EH (cell line): ENCODE data around the gene LIX1.
"Not testable (repeated sequence)": the region's sequence is repeated elsewhere in the genome, so short reads cannot be mapped to it uniquely, and the experiment has no call there.

ENCODE experiments used
- DNase-seq: peaks from one replicate; pipeline ENCODE4 v3.0.0-alpha.2; 2015; ENCODE audit warnings: low read depth

The LIX1 gene

DNA sequence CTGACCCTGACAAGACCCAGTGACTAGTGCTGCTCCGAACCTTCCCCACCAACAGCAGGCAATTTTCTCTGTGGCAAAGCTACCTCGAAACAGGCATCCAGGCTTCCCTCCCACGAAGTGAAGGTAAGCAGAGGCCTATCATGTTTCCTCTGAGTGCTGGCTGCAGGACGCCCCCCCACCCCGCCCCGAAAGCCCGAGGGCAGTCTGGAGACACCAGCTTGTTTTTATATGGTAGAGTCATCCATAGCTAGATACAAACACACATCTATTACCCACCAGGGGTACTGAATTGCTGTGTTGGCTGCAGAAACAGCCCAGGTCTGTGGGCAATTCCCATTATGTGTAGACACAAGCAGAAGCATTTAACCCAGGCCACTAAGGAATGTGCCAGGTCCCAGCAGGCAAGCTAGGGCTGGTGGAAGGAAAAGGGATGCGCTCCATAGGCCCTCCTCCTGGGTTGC, 40.4 kb downstream of the LIX1 start:
- DNase-seq = no peak

DNA sequence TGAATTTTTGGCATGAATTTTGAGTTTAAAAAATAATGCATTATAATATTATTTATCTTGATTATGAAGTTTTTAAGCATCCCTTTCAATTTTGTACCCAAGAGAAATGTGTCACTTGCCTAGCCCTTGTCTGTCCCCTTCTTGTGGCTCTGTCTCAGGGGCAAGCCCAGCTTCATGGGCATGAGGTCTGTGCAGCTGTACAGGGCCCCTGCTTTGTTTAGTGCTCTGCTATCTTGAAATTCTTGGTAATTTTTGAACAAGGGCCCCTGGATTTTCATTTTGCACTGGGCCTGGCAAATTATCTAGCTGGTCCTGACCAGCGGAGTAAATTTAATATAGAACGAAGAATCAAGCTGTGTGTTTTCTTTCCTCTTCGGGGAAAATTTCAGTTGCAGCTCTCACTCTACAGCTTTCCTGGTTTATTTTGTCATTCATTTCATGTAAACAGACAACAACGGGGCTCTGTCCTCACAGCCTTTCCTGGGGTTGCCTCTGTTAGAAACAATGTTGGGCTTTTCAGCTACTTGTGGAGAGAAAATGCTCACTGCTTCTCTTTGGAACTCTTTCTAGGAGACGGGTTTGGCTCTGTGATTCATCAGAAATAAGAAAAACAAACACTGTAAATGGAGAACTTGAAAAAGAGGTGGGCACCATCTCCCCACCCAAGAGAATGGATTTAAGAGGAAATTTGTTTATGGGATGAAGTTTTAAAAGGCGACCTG, 41.1 kb downstream of the LIX1 start:
- DNase-seq = no peak

DNA sequence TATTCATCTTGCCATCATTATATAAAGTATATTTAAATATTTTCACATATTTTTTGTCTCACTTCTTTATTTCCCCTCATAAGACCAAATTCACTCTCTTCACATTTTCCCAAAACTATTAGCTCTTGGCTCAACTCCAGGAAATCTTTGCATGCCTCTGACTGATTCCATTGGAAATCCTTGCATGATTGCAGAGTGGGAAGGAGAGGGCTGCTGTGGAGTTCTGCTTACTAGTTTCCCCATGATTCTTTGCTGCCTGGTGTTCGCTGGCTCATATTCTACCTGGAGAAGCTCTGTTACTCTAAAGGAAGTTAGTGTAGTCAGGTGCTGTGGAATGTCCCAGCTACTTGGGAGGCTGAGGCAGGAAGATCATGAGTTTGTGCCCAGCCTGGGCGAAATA, 41.9 kb downstream of the LIX1 start:
- peak; percentile 28 for DNase-seq

DNA sequence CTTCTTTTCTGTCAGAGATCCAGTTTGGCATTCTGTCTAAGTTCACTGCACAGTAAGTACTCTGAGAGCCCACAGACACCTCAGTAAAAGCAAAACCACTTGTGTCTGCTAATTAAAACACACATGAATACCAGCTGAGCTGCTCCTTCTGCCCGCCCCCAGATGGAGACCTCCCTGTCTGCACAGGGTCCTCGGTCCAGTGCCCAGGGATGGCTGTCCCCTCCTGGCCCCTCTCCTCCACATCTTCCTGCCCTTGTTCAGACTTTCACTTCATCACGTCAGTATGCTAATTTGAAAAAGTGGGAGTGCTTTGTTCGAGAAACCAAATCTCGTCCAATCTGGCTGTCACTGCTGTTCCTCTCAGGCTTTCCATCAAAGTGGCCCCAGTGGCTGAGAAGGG, 43.5 kb downstream of the LIX1 start:
- no peak for DNase-seq

DNA sequence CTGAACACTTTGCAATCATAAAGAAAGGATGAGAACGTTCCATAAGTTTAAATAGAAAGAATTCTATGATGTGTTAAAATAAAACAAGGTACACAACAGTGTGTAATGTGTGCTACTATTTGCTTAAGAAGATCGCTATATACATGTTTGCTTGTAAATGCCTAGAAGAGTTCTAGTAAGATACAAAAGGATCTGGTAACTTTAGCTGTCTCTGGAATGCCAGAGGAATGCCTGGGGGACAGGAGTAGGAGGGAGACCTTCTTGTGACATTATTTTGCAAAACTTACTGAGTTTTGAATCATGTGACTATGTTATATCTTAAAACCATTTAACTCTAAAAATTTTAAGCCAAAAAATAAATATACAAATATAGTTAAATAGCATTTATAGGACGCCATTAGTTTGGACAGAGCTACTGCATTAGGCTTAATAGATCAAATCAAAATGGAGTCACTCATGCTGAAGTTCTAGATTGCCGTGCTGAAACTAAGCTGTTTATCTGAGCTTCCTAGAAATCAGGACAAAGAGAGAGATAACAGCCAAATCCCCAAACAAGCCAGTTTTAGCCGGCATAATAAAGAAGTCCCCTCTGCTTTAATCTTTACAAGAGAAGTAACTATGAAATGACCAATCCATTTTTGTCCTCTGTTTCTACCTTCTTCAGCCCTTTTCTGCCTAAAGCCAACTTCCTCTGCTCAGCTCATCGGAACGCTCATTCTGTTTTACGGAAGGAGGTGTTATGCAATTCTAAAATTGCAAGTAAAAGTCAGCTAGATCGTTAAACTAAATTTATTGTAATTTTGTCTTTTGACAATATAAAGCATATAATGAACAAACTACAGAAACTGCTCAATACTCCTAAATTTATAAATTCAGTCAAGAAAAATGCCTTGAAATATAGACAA, 44.8 kb downstream of the LIX1 start:
- DNase-seq = no peak

DNA sequence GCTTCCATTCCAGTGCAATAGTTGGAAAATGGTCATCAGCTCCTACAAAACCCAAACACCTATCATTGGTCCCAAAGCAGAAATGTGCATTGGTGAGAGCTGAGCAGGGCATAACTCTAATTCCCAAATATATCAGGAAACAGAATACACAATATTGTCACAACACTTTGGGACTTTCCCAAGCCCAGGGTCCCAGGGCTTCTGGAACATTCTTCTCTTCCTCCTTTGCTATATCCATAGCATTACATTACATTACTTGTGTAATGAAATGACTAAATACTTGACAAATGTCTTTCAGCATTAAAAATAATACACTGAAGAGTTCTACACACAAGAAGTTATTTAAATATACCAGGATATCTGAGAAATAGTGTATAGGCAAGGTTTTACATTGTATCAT, 45.6 kb downstream of the LIX1 start:
- DNase-seq = no peak

DNA sequence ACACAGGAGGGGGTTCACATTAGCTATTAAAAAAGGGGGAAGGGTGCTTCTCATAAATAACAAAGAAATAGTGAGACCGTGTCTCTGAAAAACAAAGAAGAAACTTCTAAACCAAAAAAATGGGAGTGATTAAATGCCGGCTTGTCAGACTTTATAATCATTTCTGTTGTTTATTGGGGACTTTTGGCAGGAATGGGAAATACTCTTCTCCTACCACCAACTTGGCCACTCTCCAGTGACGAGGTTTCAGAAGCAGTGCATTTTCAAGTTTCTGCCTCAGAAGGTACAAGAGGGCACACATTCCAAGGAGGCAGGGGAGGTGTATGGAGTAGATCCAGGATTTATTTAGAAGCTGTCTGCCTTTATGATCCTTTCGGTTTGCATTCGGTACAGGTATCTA, 46.2 kb downstream of the LIX1 start:
- DNase-seq = peak; percentile 57

DNA sequence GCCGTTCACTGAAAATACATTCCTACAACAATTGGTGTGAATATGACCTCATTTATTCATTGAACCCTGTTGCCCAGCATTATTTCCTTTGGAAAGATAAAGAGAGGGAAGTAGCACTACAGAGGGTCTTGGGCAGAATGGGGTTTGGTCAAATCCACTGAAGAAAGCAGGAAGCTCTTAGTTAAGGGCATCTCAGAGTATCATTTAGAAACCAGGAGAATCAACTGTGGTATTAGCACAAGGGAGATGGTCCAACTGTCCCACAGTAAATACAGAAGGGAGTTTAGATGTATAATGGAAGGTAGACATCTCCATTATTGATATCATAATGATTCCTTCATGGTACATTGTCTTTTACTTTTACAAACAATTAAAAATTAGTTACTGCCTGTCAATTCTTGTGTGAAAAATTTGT, 47.1 kb downstream of the LIX1 start:
- no peak for DNase-seq

DNA sequence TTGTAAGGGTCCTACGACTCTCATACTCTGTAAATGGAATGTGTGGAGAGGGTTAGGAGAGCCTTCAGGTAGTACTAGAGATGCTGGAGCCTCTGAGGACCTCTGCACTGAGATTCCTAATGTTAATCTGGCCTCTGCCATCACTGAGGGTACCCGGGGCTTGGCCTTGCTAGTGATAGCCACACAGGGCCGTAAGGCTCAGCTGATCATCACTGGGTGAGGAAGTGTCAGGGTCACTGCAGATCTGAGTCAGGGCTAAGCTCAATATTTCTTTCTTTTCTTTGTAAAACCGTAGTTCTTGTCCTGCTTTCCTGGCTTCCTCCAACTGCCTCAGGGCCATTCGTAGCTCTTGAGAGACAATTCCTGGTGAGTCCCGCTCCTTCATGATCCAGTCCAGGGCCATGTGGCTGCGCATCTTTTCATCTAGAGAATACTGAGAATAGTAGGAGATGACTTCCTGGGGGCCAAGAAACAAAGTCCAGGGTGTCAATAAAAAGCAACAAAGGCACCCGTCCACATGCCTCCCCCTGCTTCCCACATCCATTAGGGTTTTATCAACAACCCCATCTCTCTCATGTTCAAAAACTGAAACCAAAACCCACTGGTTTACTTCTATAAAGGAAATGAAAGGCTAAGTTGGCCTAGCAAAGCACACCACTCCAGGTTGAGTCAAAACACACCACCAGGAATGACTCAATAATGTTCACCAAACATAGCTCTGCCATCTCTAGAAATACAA, 47.7 kb downstream of the LIX1 start:
- no peak for DNase-seq

DNA sequence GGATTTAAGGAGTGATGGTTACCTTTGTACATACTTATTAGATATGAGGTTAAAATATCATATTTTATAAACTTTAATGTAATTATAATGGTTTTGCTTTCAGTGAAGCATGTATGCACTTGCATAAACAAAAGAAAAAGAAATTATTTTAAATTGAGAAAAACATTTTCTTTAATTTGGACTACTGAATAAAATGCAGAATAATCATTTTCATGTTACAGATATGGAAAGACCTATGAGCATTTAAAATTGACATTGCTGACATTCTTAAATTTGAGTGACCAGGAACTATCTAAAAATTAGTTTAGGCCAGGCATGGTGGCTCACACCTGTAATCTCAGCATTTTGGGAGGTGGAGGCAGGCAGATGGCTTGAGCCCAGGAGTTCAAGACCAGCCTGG, 49.2 kb downstream of the LIX1 start:
- DNase-seq = no peak

DNA sequence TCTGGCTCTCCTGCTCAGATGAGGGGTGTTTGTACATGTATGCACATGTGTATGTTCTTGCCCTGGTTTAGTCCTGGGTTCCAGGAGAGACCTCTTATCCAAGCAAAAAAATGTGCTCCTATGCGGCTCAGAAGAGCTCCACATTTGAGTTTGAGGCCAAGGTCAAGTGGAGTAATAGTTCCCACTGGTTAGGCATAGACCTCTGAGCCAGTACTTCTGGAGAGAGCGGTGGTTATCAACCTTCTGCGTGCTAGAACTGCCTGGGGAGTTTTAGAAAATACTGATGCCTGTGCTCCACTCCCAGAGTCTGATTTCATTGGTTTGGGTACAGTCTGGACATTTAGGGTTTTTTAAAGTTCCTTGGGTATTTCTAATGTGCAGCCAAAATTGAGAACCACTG, 51.5 kb downstream of the LIX1 start:
- no peak for DNase-seq

DNA sequence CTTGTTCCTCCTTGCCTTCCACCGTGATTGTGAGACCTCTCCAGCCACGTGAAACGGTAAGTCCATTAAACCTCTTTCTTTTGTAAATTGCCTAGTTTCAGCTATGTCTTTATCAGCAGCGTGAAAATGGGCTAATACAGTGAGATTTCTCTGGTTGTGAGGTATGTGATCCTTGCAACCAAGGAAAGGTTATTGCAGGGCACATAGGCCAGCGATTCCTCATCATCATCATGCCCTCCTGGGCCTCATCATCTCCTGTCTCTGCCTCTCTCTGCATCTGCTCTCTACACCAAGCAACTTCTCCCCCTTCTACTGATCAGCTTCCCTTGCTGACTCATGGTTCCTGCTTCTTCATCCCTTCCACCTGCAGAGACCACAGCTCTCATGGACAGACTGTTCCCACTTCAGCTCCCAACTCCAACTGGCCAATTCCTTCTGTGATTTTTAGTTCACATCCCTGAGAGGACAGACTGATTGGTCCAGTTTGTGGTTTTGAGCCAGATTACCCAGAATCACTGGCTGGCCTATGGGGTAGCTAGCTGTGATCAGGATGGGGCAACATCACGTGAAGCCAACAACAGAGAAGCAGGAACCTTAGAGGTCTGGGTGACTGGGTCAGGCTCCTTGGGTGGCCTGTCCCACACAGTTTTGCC, 53.1 kb downstream of the LIX1 start:
- DNase-seq = no peak

DNA sequence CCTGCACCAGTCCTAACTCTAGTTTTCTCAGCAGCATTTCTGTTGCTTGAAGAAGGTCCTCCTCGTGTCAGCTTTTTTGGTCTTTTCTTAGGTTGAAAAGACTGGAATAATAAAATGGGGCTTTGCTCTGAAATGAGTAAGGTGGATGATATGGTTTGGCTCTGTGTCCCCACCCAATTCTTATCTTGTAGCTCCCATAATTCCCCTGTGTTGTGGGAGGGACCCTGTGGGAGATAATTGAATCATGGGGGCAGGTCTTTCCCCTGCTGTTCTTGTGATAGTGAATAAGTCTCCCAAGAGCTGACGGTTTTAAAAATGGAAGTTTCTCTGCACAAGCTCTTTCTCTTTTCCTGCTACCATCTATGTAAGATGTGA, 53.6 kb downstream of the LIX1 start:
- DNase-seq = no peak

DNA sequence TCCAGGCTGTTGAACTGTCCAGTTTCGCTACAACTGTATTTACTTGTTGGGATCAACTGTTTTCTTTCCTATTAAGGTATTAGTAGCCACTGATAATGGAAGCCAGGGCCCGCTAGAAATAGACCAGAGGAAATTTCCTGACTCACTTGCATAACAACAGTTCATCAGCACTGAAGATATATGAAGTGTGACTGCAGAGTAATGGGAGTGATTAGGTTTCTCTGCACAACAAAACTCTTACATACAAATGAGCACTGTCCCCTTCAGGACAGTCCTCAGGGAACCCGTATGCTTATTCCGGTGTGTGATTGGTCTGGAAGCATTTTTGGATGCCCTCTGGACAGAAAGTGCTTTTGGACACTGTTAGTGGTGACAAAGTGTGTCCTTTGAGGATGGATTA, 55.3 kb downstream of the LIX1 start:
- no peak for DNase-seq

DNA sequence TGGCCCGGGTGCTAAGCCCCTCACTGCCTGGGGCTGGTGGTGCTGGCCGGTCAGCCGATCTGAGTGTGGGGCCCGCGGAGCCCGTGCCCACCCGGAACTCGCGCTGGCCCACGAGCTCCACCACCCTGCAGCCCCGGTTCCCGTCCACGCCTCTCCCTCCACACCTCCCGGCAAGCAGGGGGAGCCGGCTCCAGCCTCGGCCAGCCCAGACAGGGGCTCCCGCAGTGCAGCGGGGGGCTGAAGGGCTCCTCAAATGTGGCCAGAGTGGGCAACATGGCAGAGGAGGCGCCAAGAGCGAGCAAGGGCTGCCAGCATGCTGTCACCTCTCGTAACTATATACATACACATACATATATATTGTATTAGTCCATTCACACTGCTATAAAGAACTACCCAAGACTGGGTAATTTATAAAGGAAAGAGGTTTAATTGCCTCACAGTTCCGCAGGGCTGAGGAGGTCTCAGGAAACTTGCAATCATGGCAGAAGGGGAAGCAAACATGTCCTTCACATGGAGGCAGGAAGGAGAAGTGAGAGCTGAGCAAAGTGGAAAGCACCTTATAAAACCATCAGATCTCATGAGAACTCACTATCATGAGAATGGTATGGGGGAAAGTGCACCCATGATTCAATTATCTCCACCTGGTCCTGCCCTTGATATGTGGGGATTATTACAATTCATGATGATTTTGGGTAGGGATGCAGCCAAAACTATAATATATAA, 56.8 kb downstream of the LIX1 start:
- no peak for DNase-seq

DNA sequence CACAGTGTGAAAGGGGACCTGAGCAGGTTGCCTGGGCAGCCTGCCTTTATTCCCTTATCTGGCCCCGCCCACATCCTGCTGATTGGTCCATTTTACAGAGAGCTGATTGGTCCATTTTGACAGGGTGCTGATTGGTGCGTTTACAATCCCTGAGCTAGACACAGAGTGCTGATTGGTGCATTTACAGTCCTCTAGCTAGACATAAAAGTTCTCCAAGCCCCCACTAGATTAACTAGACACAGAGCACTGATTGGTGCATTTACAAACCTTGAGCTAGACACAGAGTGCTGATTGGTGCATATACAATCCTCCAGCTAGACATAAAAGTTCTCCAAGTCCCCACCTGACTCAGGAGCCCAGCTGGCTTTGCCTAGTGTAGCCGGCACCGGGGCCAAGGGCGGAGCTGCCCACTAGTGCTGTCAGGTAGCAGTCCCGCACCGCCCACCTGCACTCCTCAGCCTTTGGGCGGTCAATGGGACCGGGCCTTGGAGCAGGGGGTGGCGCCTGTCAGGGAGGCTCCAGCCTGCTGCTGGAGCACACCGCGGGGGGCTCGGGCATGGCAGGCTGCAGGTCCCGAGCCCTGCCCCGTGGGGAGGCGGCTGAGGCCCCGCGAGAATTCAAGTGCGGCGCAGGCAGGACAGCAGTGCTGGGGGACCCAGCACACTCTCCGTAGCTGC, 57.5 kb downstream of the LIX1 start:
- not testable (repeated sequence) for DNase-seq

DNA sequence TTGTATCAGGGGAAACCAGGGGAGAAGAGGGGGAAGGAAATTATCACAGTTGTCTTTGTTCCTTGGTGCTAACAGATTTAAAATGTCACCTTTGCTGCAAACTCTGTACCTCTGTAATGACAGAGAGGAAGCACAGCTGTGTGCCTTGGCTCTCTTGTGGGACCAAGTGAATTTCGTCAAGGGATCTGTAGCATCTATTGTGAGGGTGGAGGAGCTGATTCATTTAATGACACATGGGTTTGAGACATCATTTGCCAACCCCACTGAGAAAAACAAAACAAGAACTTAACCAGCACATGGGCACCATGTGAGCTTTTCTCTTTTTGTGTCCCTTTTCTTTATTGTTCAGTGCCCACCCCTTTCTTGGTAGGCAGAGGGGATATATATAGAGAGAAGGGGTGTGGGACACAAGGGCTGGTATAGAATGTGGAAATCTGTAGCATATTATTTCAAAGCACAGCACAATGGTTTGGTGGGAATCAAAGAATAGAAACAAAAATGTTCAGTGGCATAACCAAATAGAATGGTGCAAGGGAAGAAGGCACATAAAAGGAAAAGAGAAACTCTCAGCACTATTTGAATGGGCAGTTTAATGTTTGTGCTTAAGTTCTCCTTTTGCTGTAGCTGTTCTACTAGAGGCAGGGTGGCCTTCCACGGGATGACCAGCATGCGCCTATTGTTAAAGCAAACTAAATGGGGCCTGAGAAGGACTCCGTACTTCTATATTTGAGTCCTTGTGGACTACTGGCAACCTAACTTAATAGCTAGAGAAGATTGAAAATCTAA, 63.3 kb downstream of the LIX1 start:
- DNase-seq = no peak

DNA sequence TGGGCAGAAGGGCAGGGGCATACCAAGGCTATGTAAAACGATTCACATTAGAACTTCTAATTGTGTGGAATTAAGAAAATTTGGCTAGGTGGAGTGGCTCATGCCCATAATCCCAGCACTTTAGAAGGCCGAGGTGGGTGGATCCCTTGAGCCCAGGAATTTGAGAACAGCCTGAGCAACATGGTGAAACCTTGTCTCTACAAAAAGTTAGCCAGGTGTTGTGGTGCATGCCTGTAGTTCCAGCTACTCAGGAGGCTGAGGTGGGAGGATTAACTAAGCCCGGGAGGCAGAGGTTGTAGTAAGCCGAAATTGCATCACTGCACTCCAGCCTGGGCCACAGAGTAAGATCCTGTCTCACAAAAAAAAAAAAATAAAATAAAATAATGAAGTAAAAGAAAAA, 65.2 kb downstream of the LIX1 start:
- DNase-seq = no peak

DNA sequence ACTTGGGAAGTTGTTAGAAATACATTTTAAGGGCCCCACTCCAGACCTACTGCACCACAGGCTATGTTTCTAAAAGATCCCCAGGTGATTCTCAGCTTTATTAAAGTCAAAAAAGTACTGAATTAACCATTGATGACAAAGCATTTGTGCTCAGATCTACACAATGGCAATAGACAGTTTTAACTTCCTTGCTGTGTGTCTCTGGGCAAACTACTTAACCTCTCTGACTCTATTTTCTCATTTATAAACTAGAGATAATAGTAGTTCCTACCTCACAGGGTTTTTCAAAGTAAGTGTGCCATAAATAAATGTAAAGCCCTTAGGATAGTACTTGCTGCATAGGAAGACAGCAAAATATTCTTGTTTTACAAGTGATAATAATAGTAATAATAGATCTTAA, 66.3 kb downstream of the LIX1 start:
- no peak for DNase-seq

DNA sequence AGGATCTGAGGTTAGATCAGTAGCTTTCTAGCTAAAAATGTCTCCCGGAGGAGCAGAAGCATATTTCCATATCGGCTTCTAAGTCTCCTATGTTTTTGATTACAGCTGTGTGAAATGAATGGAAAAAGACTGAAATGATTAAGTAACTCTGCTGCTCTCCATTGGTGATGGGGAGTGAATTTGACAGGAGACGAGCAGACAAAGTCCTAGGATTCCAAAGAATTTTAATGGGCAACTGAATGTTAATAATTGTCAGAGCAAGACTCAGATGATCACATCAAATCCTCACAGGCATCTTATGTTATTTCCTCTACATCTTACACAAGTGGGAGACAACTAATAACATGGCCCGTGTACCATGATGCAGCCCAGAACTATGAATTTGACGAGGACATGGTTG, 66.8 kb downstream of the LIX1 start:
- no peak for DNase-seq
